ENCODE data around the gene VSNL1.

Gene VSNL1

GRCh38 chr2:17664534-17664933 is 124.0 kb downstream of the VSNL1 start:
- H3K9ac ChIP-seq (ENCODE audit: low read length) = no peak overlapping the region
- H3K9me3 ChIP-seq (ENCODE audit: control insufficient read depth, insufficient read depth, low read depth, low read length) = no peaks in the 10 kb centered on the region
- no peak overlapping the region for H3K27ac ChIP-seq (ENCODE audit: low read depth, low read length)
- H3K4me1 ChIP-seq (ENCODE audit: control insufficient read depth, insufficient read depth, low read length) = no peaks in the 10 kb centered on the region
- H3K27me3 ChIP-seq (ENCODE audit: control insufficient read depth, insufficient read depth, low read length) = no peaks in the 10 kb centered on the region
- H3K4me3 ChIP-seq (ENCODE audit: low read depth, low read length) = no peak overlapping the region
- peaks cover 77% of the 10 kb centered on the region for H3K36me3 ChIP-seq (ENCODE audit: control insufficient read depth, insufficient read depth, low read length)

GRCh38 chr2:17667898-17668297 is 127.4 kb downstream of the VSNL1 start:
- peaks cover 73% of the 10 kb centered on the region for H3K36me3 ChIP-seq (ENCODE audit: control insufficient read depth, insufficient read depth, low read length)
- H3K9me3 ChIP-seq (ENCODE audit: control insufficient read depth, insufficient read depth, low read depth, low read length) = no peaks in the 10 kb centered on the region
- H3K9ac ChIP-seq (ENCODE audit: low read length) = no peak overlapping the region
- H3K4me3 ChIP-seq (ENCODE audit: low read depth, low read length) = no peak overlapping the region
- no peaks in the 10 kb centered on the region for H3K4me1 ChIP-seq (ENCODE audit: control insufficient read depth, insufficient read depth, low read length)
- no peak overlapping the region for H3K27ac ChIP-seq (ENCODE audit: low read depth, low read length)
- no peaks in the 10 kb centered on the region for H3K27me3 ChIP-seq (ENCODE audit: control insufficient read depth, insufficient read depth, low read length)

GRCh38 chr2:17672583-17673317 is 132.3 kb downstream of the VSNL1 start:
- no peak overlapping the region for H3K9ac ChIP-seq (ENCODE audit: low read length)
- no peak overlapping the region for H3K4me3 ChIP-seq (ENCODE audit: low read depth, low read length)
- H3K4me1 ChIP-seq (ENCODE audit: control insufficient read depth, insufficient read depth, low read length) = no peaks in the 10 kb centered on the region
- H3K27ac ChIP-seq (ENCODE audit: low read depth, low read length) = no peak overlapping the region
- H3K9me3 ChIP-seq (ENCODE audit: control insufficient read depth, insufficient read depth, low read depth, low read length) = no peaks in the 10 kb centered on the region
- peaks cover 63% of the 10 kb centered on the region for H3K36me3 ChIP-seq (ENCODE audit: control insufficient read depth, insufficient read depth, low read length)
- no peaks in the 10 kb centered on the region for H3K27me3 ChIP-seq (ENCODE audit: control insufficient read depth, insufficient read depth, low read length)

- Histone ChIP-seq H3K9ac (ENCODE audit: low read length) (no peak overlapping the region), H3K9me3 (ENCODE audit: control insufficient read depth, insufficient read depth, low read depth, low read length) (no peaks in the 10 kb centered on the region), H3K4me3 (ENCODE audit: low read depth, low read length) (no peak overlapping the region), H3K27ac (ENCODE audit: low read depth, low read length) (no peak overlapping the region), H3K36me3 (ENCODE audit: control insufficient read depth, insufficient read depth, low read length) (peaks cover 57% of the 10 kb centered on the region), H3K4me1 (ENCODE audit: control insufficient read depth, insufficient read depth, low read length) (no peaks in the 10 kb centered on the region), H3K27me3 (ENCODE audit: control insufficient read depth, insufficient read depth, low read length) (no peaks in the 10 kb centered on the region)
Measured at GRCh38 chr2:17674817-17675216, 134.3 kb downstream of the VSNL1 start.

- Histone ChIP-seq H3K4me3 (ENCODE audit: low read depth, low read length) (no peak overlapping the region), H3K27me3 (ENCODE audit: control insufficient read depth, insufficient read depth, low read length) (no peaks in the 10 kb centered on the region), H3K4me1 (ENCODE audit: control insufficient read depth, insufficient read depth, low read length) (no peaks in the 10 kb centered on the region), H3K36me3 (ENCODE audit: control insufficient read depth, insufficient read depth, low read length) (peaks cover 84% of the 10 kb centered on the region), H3K9ac (ENCODE audit: low read length) (no peak overlapping the region), H3K9me3 (ENCODE audit: control insufficient read depth, insufficient read depth, low read depth, low read length) (no peaks in the 10 kb centered on the region), H3K27ac (ENCODE audit: low read depth, low read length) (no peak overlapping the region)
Measured at GRCh38 chr2:17680119-17680518, 139.6 kb downstream of the VSNL1 start.

GRCh38 chr2:17682098-17682857 is 141.8 kb downstream of the VSNL1 start:
- Histone ChIP-seq H3K9ac (ENCODE audit: low read length) (no peak overlapping the region), H3K27me3 (ENCODE audit: control insufficient read depth, insufficient read depth, low read length) (no peaks in the 10 kb centered on the region), H3K4me1 (ENCODE audit: control insufficient read depth, insufficient read depth, low read length) (no peaks in the 10 kb centered on the region), H3K4me3 (ENCODE audit: low read depth, low read length) (no peak overlapping the region), H3K36me3 (ENCODE audit: control insufficient read depth, insufficient read depth, low read length) (peaks cover 77% of the 10 kb centered on the region), H3K27ac (ENCODE audit: low read depth, low read length) (no peak overlapping the region), H3K9me3 (ENCODE audit: control insufficient read depth, insufficient read depth, low read depth, low read length) (no peaks in the 10 kb centered on the region)

- Histone ChIP-seq H3K9me3 (ENCODE audit: control insufficient read depth, insufficient read depth, low read depth, low read length) (no peaks in the 10 kb centered on the region), H3K4me3 (ENCODE audit: low read depth, low read length) (no peak overlapping the region), H3K27ac (ENCODE audit: low read depth, low read length) (no peak overlapping the region), H3K36me3 (ENCODE audit: control insufficient read depth, insufficient read depth, low read length) (peaks cover 80% of the 10 kb centered on the region), H3K9ac (ENCODE audit: low read length) (no peak overlapping the region), H3K4me1 (ENCODE audit: control insufficient read depth, insufficient read depth, low read length) (no peaks in the 10 kb centered on the region), H3K27me3 (ENCODE audit: control insufficient read depth, insufficient read depth, low read length) (no peaks in the 10 kb centered on the region)
Measured at GRCh38 chr2:17683981-17684380, 143.5 kb downstream of the VSNL1 start.

- Histone ChIP-seq H3K9ac (ENCODE audit: low read length) (no peak overlapping the region), H3K36me3 (ENCODE audit: control insufficient read depth, insufficient read depth, low read length) (peaks cover 68% of the 10 kb centered on the region), H3K4me1 (ENCODE audit: control insufficient read depth, insufficient read depth, low read length) (no peaks in the 10 kb centered on the region), H3K9me3 (ENCODE audit: control insufficient read depth, insufficient read depth, low read depth, low read length) (no peaks in the 10 kb centered on the region), H3K27ac (ENCODE audit: low read depth, low read length) (no peak overlapping the region), H3K27me3 (ENCODE audit: control insufficient read depth, insufficient read depth, low read length) (no peaks in the 10 kb centered on the region), H3K4me3 (ENCODE audit: low read depth, low read length) (no peak overlapping the region)
Measured at GRCh38 chr2:17688600-17688999, 148.1 kb downstream of the VSNL1 start.

- no peak overlapping the region for H3K9ac ChIP-seq (ENCODE audit: low read length)
- H3K9me3 ChIP-seq (ENCODE audit: control insufficient read depth, insufficient read depth, low read depth, low read length) = no peaks in the 10 kb centered on the region
- H3K4me1 ChIP-seq (ENCODE audit: control insufficient read depth, insufficient read depth, low read length) = no peaks in the 10 kb centered on the region
- no peaks in the 10 kb centered on the region for H3K27me3 ChIP-seq (ENCODE audit: control insufficient read depth, insufficient read depth, low read length)
- H3K4me3 ChIP-seq (ENCODE audit: low read depth, low read length) = no peak overlapping the region
- no peak overlapping the region for H3K27ac ChIP-seq (ENCODE audit: low read depth, low read length)
- peaks cover 68% of the 10 kb centered on the region for H3K36me3 ChIP-seq (ENCODE audit: control insufficient read depth, insufficient read depth, low read length)
Measured at GRCh38 chr2:17689010-17689409, 148.5 kb downstream of the VSNL1 start.

- Histone ChIP-seq H3K4me1 (ENCODE audit: control insufficient read depth, insufficient read depth, low read length) (no peaks in the 10 kb centered on the region), H3K4me3 (ENCODE audit: low read depth, low read length) (no peak overlapping the region), H3K36me3 (ENCODE audit: control insufficient read depth, insufficient read depth, low read length) (peaks cover 77% of the 10 kb centered on the region), H3K9me3 (ENCODE audit: control insufficient read depth, insufficient read depth, low read depth, low read length) (no peaks in the 10 kb centered on the region), H3K27me3 (ENCODE audit: control insufficient read depth, insufficient read depth, low read length) (no peaks in the 10 kb centered on the region), H3K27ac (ENCODE audit: low read depth, low read length) (no peak overlapping the region), H3K9ac (ENCODE audit: low read length) (no peak overlapping the region)
Measured at GRCh38 chr2:17690776-17691175, 150.3 kb downstream of the VSNL1 start.

Data from HUES6 (cell line).